Measurements from ENCODE around the gene ADCY2. TPM values are rescaled to one million over a fixed set of nuclear protein-coding genes. Genes with fewer than 3 reads are reported as not detected.
A peak's percentile ranks its signal among the peaks of the same experiment; 100 is the strongest.

The ADCY2 gene
- total and polyA plus RNA-seq, 2 of the 13 experiments (the other 11 are each of a cell fraction or from before 2014, with no cell fraction given), result not detected

DNA sequence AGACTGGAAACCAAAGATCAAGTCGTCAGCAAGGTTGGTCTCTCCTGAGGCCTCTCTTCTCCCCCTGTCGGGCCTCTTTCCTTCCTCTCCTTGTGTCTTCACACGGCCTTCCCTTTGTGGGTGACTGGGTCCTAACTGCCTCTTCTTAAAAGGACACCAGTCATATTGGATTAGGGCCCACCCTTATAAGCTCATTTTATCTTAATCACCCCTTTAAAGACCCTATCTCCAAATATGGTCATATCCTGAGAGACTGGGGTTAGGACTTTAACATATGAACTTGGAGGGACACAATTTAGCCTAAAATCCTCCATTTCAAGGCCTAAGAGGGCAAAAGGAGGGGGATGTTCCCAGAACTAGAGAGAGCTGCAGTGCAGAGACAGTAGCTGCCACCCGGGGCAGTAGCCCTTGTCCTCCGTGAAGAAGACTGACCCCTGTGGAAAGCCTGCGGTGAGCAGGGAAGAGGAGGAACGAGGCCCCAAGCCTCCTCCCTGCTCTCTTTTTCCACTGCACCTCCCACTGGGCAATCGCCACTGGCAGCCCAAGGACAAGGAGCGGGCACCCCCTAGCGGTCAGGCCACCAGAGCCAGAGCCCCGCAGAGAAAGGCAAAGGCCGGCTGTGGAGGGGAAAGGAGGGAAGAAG lies 420.1 kb downstream of the ADCY2 start (continued):
- TF ChIP-seq, protein P1, sequence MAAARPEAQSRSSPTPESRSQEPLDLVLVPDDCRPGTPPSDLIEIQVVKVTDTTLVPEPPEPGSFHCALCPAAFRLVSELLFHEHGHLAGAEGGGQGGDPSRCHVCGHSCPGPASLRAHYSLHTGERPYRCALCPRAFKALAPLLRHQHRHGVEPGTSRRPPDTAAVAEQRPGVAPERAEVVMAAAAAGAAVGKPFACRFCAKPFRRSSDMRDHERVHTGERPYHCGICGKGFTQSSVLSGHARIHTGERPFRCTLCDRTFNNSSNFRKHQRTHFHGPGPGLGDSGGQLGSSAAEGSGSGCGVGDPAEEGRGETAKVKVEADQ (CRISPR knock-in tag; IDR thresholded peaks at IDR 0.05; ENCODE audit: borderline replicate concordance), result 0 out of 2 replicates have a peak, but pooled peaks have one; percentile 30
- TF ChIP-seq, protein P2, sequence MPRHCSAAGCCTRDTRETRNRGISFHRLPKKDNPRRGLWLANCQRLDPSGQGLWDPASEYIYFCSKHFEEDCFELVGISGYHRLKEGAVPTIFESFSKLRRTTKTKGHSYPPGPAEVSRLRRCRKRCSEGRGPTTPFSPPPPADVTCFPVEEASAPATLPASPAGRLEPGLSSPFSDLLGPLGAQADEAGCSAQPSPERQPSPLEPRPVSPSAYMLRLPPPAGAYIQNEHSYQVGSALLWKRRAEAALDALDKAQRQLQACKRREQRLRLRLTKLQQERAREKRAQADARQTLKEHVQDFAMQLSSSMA (CRISPR knock-in tag; IDR thresholded peaks at IDR 0.05), result no peak
- TF ChIP-seq ZNF616 (CRISPR knock-in tag; IDR thresholded peaks at IDR 0.05; ENCODE audit: low read depth) (no peak), POLR2AphosphoS5 (IDR thresholded peaks at IDR 0.05; ENCODE audit: low read depth, low read length) (no peak), ZNF816 (CRISPR knock-in tag; IDR thresholded peaks at IDR 0.05; ENCODE audit: borderline replicate concordance) (no peak), YY1 (IDR thresholded peaks at IDR 0.05; ENCODE audit: insufficient read depth, insufficient replicate concordance, low read depth, low read length) (no peak), RFX5 (IDR thresholded peaks at IDR 0.05; ENCODE audit: low read depth, low read length) (no peak), SMAD9 (CRISPR knock-in tag; IDR thresholded peaks at IDR 0.05) (no peak), PAF1 (CRISPR knock-in tag; IDR thresholded peaks at IDR 0.05) (no peak), ZNF75D (CRISPR knock-in tag; IDR thresholded peaks at IDR 0.05; ENCODE audit: borderline replicate concordance) (no peak)
- TF ChIP-seq, protein P3, sequence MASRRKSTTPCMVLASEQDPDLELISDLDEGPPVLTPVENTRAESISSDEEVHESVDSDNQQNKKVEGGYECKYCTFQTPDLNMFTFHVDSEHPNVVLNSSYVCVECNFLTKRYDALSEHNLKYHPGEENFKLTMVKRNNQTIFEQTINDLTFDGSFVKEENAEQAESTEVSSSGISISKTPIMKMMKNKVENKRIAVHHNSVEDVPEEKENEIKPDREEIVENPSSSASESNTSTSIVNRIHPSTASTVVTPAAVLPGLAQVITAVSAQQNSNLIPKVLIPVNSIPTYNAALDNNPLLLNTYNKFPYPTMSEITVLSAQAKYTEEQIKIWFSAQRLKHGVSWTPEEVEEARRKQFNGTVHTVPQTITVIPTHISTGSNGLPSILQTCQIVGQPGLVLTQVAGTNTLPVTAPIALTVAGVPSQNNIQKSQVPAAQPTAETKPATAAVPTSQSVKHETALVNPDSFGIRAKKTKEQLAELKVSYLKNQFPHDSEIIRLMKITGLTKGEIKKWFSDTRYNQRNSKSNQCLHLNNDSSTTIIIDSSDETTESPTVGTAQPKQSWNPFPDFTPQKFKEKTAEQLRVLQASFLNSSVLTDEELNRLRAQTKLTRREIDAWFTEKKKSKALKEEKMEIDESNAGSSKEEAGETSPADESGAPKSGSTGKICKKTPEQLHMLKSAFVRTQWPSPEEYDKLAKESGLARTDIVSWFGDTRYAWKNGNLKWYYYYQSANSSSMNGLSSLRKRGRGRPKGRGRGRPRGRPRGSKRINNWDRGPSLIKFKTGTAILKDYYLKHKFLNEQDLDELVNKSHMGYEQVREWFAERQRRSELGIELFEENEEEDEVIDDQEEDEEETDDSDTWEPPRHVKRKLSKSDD (CRISPR knock-in tag; IDR thresholded peaks at IDR 0.05; ENCODE audit: low read depth), result no peak
